HG03457 (cell line): ENCODE measurements around the gene RDH16.

Experiments used
- ATAC-seq: cut with Tn5 transposase; IDR thresholded peaks from one replicate; pipeline ENCODE4 v1.9.1; 2021; ENCODE audit warnings: moderate number of reproducible peaks; ENCODE audit not compliant: unreplicated experiment

RDH16 gene, protein sequence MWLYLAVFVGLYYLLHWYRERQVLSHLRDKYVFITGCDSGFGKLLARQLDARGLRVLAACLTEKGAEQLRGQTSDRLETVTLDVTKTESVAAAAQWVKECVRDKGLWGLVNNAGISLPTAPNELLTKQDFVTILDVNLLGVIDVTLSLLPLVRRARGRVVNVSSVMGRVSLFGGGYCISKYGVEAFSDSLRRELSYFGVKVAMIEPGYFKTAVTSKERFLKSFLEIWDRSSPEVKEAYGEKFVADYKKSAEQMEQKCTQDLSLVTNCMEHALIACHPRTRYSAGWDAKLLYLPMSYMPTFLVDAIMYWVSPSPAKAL

DNA sequence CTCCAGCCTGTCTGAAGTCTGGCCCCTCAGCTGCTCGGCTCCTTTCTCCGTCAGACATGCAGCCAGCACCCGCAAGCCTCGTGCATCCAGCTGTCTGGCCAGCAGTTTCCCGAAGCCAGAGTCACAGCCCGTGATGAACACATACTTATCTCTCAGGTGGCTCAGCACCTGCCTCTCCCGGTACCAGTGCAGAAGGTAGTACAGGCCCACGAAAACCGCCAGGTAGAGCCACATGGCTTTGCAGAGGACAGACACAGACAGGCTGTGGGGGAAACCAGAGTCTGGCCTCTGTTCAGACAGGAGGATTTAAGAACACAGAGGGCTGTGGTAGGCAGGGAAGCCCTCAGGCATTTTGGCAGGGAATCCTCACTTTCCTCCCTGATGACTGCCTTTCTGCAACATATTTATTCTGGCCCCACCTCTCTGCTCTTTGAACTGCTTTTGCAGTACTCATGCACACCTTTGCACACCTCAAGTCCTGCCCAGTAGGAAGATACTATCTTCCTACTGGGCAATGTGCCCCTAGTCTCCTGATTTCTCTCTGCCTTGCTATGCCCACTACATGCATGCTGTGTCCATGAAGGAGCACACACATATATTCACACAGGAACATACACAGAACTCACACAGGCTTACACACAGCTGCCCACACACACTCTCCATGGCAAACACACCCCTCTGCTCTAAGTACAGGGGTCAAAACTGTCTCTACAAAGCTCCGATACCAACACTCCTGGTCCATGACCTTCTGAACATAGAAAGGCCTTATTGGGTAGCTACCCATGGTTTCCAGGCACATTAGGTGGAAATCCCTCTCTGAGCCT, at the start of gene RDH16:
Gene RDH16, minus strand, starts transcription at position 380 of the 824 bp plus-strand sequence. Its CDS starts 146 bp downstream, at position 234.
- ATAC-seq, result no peak

DNA sequence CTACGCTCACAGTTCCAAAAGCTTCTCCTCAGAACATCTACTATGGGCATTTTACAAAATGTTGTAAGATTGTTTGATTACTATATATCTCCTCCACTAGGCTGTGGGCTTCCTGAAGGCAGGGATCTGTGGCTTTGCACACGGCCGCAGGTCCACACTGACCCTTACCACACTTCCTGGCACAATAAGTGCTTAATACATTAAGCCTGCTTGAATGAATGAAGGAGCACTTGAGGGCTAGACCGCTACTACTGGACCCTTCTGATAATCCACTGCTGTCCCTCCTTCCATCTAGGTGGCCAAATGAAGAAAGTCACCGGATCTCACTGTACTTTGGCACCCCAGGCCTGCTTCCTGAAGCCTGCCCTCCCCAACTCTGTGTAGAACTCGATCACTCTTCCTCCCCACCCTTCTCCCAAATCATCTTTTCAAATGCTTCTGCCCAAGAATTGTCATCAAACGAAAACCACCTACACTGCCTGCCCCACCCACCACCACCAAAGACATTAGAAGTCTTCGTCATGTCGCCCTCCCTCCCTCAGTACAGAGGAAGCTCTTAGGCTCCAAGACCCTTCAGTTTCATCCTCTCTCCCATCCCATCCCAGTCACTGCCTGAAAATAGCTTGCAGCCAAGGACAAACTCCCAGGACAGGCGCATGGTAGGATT, 49.5 kb upstream of the RDH16 start:
- ATAC-seq, result no peak

DNA sequence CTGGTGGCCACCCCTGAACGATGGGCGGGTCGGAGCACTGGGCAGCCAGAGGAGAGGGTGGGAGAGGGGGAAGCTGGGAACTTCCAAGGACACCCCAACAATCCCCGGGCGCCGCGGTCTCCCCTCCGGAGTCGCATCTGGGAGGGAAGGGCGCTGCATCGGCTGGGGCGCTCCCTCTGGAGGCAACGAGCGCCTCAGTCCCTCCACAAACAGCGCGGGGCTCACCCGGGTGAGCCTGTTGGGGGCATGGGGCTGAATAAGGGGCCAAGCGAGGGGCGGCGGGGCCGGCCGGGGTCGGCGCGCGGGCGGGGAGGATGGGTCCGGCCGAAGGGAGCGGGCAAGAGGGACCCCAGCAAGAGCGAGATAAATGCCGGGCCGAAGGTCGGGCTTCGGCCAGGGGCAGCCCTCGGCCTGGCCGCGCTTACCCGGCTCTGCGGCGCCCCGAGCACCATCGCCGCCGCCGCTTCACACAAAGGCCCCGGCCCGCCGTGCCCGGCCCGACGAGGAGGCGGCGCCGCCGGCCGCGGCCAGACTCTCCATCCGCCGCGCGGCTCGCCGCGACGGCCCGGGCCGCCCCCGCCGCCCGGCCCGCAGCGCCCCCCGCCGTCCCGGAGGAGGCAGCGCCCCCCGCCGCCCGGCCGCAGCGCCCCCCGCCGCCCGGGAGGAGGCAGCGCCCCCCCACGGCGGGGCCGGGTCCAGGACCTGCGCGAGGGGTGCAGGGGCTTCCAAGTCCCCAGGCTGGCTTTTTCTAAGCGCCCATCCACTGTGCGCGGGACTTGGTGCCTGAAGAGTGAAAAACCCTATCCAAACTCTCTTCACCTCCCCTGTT, 48.8 kb upstream of the RDH16 start, which contains the start of gene ZBTB39:
Gene ZBTB39, minus strand, starts transcription at position 567 of the 829 bp plus-strand sequence. CDS start 1,629 bp downstream, outside the sequence.
- no peak for ATAC-seq

DNA sequence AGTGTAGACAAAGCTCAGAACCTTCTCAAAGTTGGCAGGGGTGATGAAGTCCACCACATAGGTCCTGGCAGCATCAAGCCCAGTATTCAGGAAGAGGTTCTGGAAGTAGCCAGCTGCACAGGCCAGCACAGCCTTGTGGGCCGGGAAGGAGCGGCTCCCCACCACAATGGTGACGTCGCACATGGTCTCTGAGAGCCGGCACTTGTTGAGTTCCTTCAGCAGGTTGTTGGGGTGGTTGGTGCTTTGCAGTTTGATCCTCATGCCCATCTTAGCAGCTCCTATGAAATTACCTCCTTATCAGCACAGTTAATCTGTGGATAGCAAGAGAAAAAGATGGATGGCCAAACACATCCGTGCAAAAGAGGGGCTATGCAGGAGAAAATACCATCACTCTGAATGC, 47.2 kb upstream of the RDH16 start:
- ATAC-seq, result no peak

DNA sequence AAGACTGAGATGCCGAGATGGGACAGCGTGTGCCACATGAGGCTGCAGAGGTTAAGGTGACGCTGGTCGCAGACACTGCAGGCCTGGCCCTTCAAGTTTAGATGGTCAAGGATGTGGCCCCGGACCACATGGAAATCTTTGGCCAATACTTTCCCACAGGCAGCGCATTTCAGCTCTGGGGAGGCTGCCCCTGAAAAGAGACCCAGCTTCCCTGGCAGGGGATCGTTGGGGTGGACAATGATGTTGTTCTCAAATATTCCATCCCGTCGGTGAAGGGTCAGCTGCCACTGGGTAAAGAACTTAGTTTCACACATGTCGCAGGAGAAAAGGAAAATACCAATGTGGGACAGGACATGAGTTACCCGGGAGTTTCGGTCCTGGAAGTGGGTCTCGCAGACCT, 46.0 kb upstream of the RDH16 start:
- no peak for ATAC-seq

DNA sequence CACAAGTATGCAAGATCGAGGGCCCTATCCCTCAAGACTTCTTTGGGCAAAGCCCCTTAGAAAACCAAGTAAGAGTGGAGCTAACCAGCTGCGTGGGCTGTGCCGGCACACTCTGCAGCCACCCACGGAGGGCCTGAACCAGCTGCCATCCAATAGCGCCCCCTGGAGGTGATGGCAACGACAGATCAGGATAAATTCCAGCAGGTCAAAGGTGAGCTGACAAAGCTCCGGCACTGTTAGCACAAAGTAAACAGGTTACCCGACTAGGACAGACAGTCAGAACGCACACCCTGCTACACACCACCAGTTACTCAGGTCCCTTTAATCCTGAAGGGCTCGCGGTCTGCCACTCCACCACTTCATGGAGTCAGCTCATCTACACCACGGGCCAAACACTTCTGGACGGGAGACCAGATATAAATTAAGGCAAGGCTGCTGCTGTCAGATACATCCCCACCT, 44.1 kb upstream of the RDH16 start:
- ATAC-seq, result no peak

DNA sequence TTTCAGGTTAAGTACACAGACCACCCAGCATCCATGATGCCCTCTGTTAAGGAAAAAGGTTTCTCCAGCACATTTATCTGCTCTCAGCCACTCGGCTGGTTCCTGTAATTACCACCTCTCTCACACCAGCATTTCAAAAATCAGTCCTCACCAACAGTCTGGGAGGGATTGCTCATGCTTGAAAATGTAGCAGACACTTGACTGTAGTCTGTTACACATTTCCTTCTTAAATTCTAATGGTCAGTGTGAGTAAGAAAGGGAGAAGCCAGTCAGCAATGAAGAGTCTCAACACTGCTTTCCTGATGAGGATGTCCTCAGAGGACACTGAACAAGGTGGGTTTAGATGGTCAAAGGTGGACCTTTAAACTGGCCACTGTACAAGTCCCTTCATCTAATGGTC, 43.0 kb upstream of the RDH16 start:
- no peak for ATAC-seq

DNA sequence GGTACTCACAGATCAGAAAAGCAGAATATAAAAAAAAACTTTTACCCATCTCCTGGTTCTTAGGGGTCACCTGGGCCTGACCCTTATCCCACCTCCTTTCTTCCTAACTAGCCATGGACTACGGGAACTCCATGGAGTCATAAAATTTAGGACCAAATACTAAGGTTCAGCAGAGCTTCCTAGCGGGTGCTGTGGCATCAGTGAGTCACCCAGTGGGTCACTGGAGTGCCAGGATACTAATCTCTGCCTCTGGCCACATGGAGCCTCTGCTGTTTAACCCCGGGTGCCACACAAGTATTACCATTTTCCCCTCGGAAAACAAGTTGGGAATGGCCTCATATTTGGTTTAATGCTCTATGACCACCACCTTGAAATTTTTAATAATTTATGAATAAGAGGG, 42.0 kb upstream of the RDH16 start:
- ATAC-seq, result no peak

DNA sequence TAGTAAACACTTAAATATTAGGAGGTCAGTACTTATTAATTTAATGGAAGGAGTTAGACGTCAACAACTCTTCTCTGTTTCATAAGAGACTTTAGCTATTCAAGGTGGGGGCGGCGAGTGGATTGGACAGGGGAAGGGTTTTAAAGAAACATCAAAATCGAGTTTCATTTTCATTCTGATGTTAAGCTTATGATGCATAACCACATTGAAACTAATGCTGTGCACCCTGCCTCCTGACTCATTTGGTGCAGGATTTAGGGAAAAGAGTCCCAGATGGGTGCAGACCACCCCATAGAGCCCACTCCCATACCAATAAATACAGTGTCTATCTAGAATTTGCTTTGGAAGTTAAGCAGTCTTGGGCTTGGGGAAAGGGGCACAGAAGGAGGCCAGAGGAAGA, 41.6 kb upstream of the RDH16 start:
- peak; percentile 51 for ATAC-seq

DNA sequence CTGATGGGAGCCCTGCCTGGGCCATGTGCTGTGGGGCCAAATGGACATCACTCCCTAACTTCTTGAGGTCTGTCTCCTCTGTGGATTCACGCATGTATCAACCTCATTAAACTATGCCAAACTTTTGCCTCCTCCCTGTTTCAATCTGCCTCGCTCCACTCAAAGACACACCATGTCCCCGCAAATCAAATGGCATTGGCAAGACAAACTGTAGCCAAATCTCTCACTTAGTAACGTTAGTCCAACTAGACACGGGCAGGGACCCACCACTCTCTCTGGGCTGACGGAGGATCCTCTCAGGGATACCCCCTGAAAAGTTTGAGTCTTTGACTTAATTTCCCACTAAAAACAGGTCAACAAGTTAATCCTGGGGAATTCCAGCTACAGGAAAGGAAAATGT, 40.9 kb upstream of the RDH16 start:
- ATAC-seq, result no peak

DNA sequence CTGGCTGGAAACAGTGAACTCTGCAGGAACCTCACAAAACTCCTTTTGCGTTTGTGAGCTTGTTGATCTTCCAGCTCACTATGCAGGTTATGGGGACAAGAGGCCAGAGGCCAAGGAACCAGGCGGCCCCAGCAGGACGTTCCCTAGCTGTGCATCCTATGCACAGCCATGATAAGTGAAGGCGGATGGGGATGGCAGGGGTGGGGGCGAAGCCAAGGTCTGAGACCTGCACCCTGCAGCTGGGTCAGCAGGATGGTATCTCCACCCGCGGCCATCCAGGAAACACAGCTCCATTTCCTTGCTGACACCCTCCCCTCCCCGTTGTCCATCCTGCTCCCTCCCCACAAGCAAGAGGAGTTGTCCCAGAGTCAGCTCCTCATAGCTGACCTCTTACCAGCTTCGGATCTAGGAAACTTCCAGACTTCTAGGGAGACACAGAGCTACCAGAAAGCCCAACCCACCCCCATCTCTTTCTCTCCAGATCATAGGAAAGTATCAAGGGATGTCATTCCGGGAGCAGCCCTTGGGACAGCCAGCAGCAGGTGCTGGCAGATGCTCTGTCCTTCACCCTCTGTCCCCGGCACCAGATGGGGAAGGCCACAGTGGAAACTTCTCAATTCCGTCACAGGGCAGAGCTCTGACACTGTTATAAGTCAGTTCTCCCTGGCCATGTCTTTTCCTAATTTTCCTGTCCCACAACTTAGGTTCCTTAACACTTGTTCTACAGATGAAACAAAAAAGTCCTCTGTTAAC, 39.6 kb upstream of the RDH16 start:
- ATAC-seq, result no peak

DNA sequence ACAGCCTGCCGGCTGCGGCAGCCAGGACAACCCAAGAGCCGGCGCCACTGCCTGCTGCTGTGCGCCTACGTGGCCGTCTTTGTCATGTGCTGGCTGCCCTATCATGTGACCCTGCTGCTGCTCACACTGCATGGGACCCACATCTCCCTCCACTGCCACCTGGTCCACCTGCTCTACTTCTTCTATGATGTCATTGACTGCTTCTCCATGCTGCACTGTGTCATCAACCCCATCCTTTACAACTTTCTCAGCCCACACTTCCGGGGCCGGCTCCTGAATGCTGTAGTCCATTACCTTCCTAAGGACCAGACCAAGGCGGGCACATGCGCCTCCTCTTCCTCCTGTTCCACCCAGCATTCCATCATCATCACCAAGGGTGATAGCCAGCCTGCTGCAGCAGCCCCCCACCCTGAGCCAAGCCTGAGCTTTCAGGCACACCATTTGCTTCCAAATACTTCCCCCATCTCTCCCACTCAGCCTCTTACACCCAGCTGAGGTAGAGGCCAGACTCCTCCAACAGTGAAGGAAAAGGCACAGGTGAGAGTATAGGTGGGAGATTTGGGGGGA, 38.6 kb upstream of the RDH16 start:
- ATAC-seq, result no peak

DNA sequence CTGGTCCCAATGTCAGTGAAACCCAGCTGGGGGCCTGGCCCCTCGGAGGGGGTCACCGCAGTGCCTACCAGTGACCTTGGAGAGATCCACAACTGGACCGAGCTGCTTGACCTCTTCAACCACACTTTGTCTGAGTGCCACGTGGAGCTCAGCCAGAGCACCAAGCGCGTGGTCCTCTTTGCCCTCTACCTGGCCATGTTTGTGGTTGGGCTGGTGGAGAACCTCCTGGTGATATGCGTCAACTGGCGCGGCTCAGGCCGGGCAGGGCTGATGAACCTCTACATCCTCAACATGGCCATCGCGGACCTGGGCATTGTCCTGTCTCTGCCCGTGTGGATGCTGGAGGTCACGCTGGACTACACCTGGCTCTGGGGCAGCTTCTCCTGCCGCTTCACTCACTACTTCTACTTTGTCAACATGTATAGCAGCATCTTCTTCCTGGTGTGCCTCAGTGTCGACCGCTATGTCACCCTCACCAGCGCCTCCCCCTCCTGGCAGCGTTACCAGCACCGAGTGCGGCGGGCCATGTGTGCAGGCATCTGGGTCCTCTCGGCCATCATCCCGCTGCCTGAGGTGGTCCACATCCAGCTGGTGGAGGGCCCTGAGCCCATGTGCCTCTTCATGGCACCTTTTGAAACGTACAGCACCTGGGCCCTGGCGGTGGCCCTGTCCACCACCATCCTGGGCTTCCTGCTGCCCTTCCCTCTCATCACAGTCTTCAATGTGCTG, 38.0 kb upstream of the RDH16 start:
- no peak for ATAC-seq

DNA sequence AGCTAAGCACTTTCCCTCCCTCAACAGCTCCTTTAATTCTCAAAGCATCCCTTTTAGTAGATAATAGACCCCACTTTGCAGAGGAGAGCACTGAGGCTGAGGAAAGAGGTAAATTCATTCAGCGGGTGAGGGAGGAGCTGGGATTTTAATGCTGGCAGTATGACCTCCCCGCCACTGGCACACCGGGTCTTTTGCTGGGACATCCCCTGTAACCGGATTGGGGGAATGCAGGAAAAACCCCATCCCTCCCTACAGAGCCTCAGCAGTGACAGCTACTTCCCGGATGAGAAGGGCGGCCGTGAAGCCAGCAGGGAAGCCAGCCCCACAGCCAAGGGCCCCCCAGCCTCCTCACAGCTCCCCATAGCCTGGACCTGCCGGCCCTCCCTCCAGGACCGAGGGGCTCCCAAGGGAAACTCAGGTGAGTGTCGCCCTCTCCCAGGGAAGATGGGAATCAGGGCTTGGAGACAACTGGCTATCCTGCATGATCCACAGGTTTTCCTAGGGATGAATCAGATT, 36.9 kb upstream of the RDH16 start:
- no peak for ATAC-seq

DNA sequence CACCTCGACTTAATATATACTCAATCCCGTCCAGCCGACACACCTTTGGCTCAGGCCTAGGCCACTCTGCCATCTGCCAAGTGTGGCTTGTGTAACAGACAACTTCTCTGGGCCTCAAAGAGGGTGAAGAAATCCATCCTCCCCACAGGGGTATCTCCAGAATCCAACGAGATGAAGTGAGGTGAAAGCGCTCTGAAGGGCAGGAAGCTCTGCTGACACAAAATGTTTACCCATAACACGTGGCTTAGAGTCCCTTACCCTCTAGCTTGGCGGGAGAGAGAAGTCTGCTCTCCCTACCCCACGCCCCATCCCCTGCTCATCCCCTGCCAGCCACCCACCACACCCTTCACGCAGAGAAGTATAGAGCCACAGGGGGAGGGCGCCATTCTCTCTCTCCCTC, 35.9 kb upstream of the RDH16 start:
- ATAC-seq, result no peak

DNA sequence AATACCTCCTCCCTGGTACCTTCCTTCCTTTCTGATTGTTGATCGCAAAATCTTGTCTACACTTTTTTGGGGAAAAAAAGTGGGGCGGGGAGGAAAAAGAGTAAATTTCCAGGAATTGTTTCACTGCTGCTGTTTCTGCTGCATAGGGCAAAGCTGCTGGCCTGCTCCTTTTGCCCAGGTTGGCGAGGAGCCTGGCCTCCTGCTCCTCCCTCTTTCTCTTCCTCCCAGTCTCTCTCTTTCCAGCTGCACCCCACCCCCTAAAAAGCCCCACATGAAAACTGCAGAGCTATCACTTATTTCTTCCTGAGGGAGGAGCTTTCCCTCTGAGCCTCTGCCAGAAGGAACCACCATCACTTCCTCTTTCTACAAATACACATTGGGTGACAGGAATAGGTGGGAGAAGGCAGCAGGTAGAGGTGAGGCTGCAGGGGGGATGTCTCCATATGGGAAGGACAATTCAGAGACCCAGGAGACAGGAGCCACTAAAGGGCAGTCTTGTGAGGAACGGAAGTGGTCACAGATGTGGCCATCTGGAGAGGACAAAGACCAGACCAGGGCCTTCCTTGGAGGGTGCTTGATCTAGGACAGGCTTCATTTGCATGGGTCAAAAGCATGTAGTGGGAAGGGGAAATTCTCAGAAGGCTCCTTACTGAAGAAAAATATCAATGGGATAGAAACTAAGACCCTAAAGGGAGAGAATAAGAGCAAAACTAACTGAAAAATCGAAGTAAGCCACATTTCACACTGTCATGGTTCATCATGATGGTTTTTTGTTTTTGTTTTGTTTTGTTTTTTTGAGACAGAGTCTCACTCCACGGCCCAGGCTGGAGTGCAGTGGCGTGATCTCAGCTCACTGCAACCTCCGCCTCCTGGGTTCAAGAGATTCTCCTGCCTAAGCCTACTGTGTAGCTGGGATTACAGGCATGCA, 34.2 kb upstream of the RDH16 start:
- ATAC-seq, result no peak

DNA sequence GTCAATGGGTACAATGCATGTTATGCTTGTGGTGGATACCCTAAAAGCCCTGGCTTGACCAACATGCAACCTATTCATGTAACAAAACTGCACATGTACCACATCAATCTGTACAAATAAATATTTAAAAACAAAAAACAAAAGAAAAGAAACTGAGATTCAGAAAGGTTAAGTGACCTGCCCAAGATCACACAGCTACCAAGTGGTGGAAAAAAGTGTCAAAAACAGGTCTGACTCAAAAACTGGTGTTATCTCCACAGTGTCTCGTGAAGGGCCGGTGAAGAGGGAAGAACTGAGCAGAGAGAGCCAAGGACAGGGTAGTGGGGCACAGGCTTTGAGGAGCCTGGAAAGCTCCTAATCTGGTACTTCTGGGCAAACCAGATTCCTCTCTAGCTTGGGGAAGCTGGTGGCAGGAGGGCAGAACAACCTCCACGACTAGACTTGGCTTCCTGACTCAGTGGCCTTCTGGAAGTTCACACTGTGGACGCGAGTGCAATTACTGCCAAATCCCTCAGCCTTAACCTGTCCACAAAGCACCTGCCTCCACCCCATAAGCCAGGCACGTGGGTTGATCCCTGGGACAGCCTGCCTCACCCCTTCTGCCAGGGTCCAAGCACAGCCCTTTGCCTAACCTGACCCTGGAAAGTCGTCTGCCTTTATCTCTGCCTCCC, 33.4 kb upstream of the RDH16 start:
- no peak for ATAC-seq
